HG03571 (cell line): ENCODE results near the gene SYK.
"Not testable (repeated sequence)": the region's sequence is repeated elsewhere in the genome, so short reads cannot be mapped to it uniquely, and the experiment has no call there.

Experiments used
- ATAC-seq: cut with Tn5 transposase; IDR thresholded peaks from one replicate; pipeline ENCODE4 v1.9.1; 2021; ENCODE audit not compliant: unreplicated experiment

The SYK gene

GRCh38 chr9:90873422-90873821 lies 71.8 kb downstream of the SYK start:
- no peak for ATAC-seq

- ATAC-seq = no peak
These were observed 72.6 kb downstream of the SYK start for GRCh38 chr9:90874194-90874593.

GRCh38 chr9:90878562-90878961 lies 76.9 kb downstream of the SYK start:
- ATAC-seq = no peak

- no peak for ATAC-seq
These were observed 78.4 kb downstream of the SYK start for GRCh38 chr9:90880066-90880465.

- ATAC-seq = no peak
These were observed 79.0 kb downstream of the SYK start for GRCh38 chr9:90880669-90881068.

- ATAC-seq = peak; percentile 63
These were observed 80.0 kb downstream of the SYK start for GRCh38 chr9:90881648-90882047.

- no peak for ATAC-seq
These were observed 81.5 kb downstream of the SYK start for GRCh38 chr9:90882991-90883600.

GRCh38 chr9:90883661-90884060 lies 82.0 kb downstream of the SYK start:
- ATAC-seq = no peak

- no peak for ATAC-seq
These were observed 82.6 kb downstream of the SYK start for GRCh38 chr9:90884178-90884577.

- ATAC-seq = not testable (repeated sequence)
These were observed 85.2 kb downstream of the SYK start for GRCh38 chr9:90886868-90887267.

- ATAC-seq = no peak
These were observed 87.3 kb downstream of the SYK start for GRCh38 chr9:90888941-90889340.

GRCh38 chr9:90890146-90890810 lies 88.7 kb downstream of the SYK start:
- no peak for ATAC-seq

- no peak for ATAC-seq
These were observed 89.9 kb downstream of the SYK start for GRCh38 chr9:90891308-90892040.

- no peak for ATAC-seq
These were observed 91.3 kb downstream of the SYK start for GRCh38 chr9:90892918-90893317.

GRCh38 chr9:90893706-90894105 lies 92.1 kb downstream of the SYK start:
- no peak for ATAC-seq

- ATAC-seq = no peak
These were observed 93.5 kb downstream of the SYK start for GRCh38 chr9:90894986-90895687.

- no peak for ATAC-seq
These were observed 94.2 kb downstream of the SYK start for GRCh38 chr9:90895786-90896185.

GRCh38 chr9:90896231-90896630 lies 94.6 kb downstream of the SYK start:
- ATAC-seq = no peak

GRCh38 chr9:90898228-90898627 lies 96.6 kb downstream of the SYK start:
- ATAC-seq = no peak

GRCh38 chr9:90899287-90899686 lies 97.7 kb downstream of the SYK start:
- ATAC-seq = no peak

- ATAC-seq = no peak
These were observed 98.5 kb downstream of the SYK start for GRCh38 chr9:90900130-90900529.

- no peak for ATAC-seq
These were observed 100.3 kb downstream of the SYK start for GRCh38 chr9:90901933-90902332.
